ENCODE data around the gene USP25. TPM values are rescaled to one million over a fixed set of nuclear protein-coding genes. Genes with fewer than 3 reads are reported as not detected.
A peak's percentile ranks its signal among the peaks of the same experiment; 100 is the strongest.

USP25 gene
- total and polyA plus RNA-seq, 9 of the 15 experiments (the other 6 are each of a cell fraction or from before 2014, with no cell fraction given), result 7.8 to 44.9 (median 31.4) TPM

- TF ChIP-seq ZBTB11 (CRISPR knock-in tag; IDR thresholded peaks at IDR 0.05) (no peak), ETS1 (conservative IDR thresholded peaks at IDR 0.05; ENCODE audit: control insufficient read depth, low read depth, low read length) (no peak), FOXA3 (CRISPR knock-in tag; conservative IDR thresholded peaks at IDR 0.05 in 1 of 2, IDR thresholded peaks at IDR 0.05 in 1 of 2) (peak in 1 of 2 experiments; percentile 44; a peak in 1 of 4 replicates), ZNF77 (CRISPR knock-in tag; IDR thresholded peaks at IDR 0.05) (no peak), ZFX (CRISPR knock-in tag; IDR thresholded peaks at IDR 0.05) (no peak), ILF3 (IDR thresholded peaks at IDR 0.05; ENCODE audit: borderline replicate concordance) (no peak), PTBP1 (IDR thresholded peaks at IDR 0.05; ENCODE audit: low read depth, low read length) (no peak), MBD1 (CRISPR knock-in tag; IDR thresholded peaks at IDR 0.05) (no peak), HMG20B (CRISPR knock-in tag; IDR thresholded peaks at IDR 0.05) (no peak), SOX6 (IDR thresholded peaks at IDR 0.05) (peak; percentile 61; the same call in 1 of the 2 replicates), DIDO1 (tag; IDR thresholded peaks at IDR 0.05; ENCODE audit: low read depth) (no peak), BRD4 (IDR thresholded peaks at IDR 0.05) (no peak), ZBTB9 (CRISPR knock-in tag; IDR thresholded peaks at IDR 0.05) (no peak), TBL1XR1 (IDR thresholded peaks at IDR 0.05; ENCODE audit: low read length in 2 of 2) (0 out of 4 replicates have a peak, but pooled peaks of 1 of the 2 experiments have one; percentile 50), NFIC (IDR thresholded peaks at IDR 0.05) (0 out of 2 replicates have a peak, but pooled peaks have one; percentile 12), NCOA4 (IDR thresholded peaks at IDR 0.05; ENCODE audit: partially characterized antibody) (no peak), SMARCA4 (IDR thresholded peaks at IDR 0.05) (peak; percentile 63; the same call in 1 of the 2 replicates), ZFPM2 (CRISPR knock-in tag; IDR thresholded peaks at IDR 0.05) (no peak), TSC22D4 (tag; IDR thresholded peaks at IDR 0.05) (no peak), ASH1L (IDR thresholded peaks at IDR 0.05; ENCODE audit: borderline replicate concordance, low read depth, partially characterized antibody) (no peak)
Measured at GRCh38 chr21:15742052-15742670, 12.4 kb downstream of the USP25 start (continued).
